Gastroesophageal sphincter (tissue), 3 donors: ENCODE measurements around the gene NIP7.

Source experiments
- CTCF ChIP-seq, 4 experiments: fragments of 200-600 bp in 2 of 4; fragments of 450-650 bp in 2 of 4; sonication (generic) in 1 of 4; IDR thresholded peaks; one replicate each; pipeline ENCODE4 v1.5.1; 2017 to 2019; ENCODE audit warnings: antibody characterized with exemption in 4 of 4, mild to moderate bottlenecking in 2 of 4, moderate library complexity in 2 of 4
- POLR2A ChIP-seq, 2 donors: fragments of 450-650 bp; IDR thresholded peaks; one replicate each; pipeline ENCODE4 v1.6.1; 2017; ENCODE audit warnings: antibody characterized with exemption in 2 of 2, mild to moderate bottlenecking in 2 of 2, moderate library complexity in 1 of 2

DNA sequence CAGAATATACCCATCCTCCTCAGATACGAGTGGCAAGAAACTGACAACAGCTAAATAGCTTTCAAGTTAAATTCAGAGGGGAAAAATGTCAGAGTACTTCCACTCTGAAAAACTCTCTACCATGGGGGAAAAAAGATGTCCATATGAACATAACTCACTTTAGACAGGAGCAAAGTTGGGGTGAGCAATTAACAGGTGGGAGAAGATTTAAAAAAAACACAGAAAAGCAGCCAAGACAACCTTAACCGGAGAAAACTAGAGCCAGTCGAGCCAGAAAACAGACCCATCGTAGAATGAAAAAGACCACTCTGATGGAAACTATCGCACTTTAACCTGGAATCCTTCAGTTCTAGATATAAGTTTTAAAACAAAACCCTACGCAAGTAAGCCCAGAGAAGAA lies 45.4 kb downstream of the NIP7 start:
- TF ChIP-seq CTCF (IDR thresholded peaks at IDR 0.05) (no peak), POLR2A (IDR thresholded peaks at IDR 0.05) (no peak)
